Parathyroid adenoma (tissue), 2 donors: ENCODE results near the gene HTR3E.

Source experiments
- H2AFZ ChIP-seq: fragments of 300-600 bp; sonication (generic); one replicate; pipeline ENCODE4 v1.7.0; 2017; ENCODE audit warnings: antibody characterized with exemption, mild to moderate bottlenecking
- H3K27ac ChIP-seq: fragments of 300-600 bp; sonication (generic); one replicate; pipeline ENCODE4 v1.7.0; 2017
- H3K27me3 ChIP-seq: fragments of 300-600 bp; sonication (generic); one replicate; pipeline ENCODE4 v1.7.0; 2017; ENCODE audit warnings: low read length; ENCODE audit not compliant: control insufficient read depth, insufficient read depth
- H3K36me3 ChIP-seq: fragments of 300-600 bp; sonication (generic); one replicate; pipeline ENCODE4 v1.7.0; 2017; ENCODE audit warnings: low read length; ENCODE audit not compliant: control insufficient read depth, insufficient read depth
- H3K4me1 ChIP-seq: fragments of 300-600 bp; sonication (generic); one replicate; pipeline ENCODE4 v1.7.0; 2017; ENCODE audit warnings: control low read depth
- H3K4me2 ChIP-seq: fragments of 300-600 bp; sonication (generic); one replicate; pipeline ENCODE4 v1.7.0; 2017; ENCODE audit warnings: low read length
- H3K4me3 ChIP-seq: fragments of 300-600 bp; sonication (generic); one replicate; pipeline ENCODE4 v1.7.0; 2017; ENCODE audit warnings: low read depth, low read length
- H3K79me2 ChIP-seq: fragments of 300-600 bp; sonication (generic); one replicate; pipeline ENCODE4 v1.7.0; 2017; ENCODE audit warnings: control low read depth
- H3K9ac ChIP-seq: fragments of 300-600 bp; sonication (generic); one replicate; pipeline ENCODE4 v1.7.0; 2017; ENCODE audit warnings: mild to moderate bottlenecking
- H3K9me3 ChIP-seq: fragments of 300-600 bp; sonication (generic); one replicate; pipeline ENCODE4 v1.7.0; 2017; ENCODE audit warnings: low read length; ENCODE audit not compliant: control insufficient read depth
- CTCF ChIP-seq: fragments of 300-600 bp; sonication (generic); IDR thresholded peaks from one replicate; pipeline ENCODE4 v1.7.0; 2017; ENCODE audit warnings: antibody characterized with exemption, mild to moderate bottlenecking
- donor health status: primary hyperparathyroidism.

HTR3E gene

GRCh38 chr3:184082034-184082433, 14.8 kb upstream of the HTR3E start:
- Histone ChIP-seq H3K79me2 (no peaks in the 10 kb centered on the region), H3K9ac (no peak overlapping the region), H3K4me2 (no peak overlapping the region), H3K4me1 (no peaks in the 10 kb centered on the region), H2AFZ (no peak overlapping the region), H3K27me3 (no peaks in the 10 kb centered on the region), H3K36me3 (no peaks in the 10 kb centered on the region), H3K9me3 (no peaks in the 10 kb centered on the region), H3K4me3 (no peak overlapping the region), H3K27ac (no peak overlapping the region)
- TF ChIP-seq CTCF, result no peak

GRCh38 chr3:184082465-184082864, 14.4 kb upstream of the HTR3E start:
- Histone ChIP-seq H3K9ac (no peak overlapping the region), H3K4me1 (no peaks in the 10 kb centered on the region), H3K27ac (no peak overlapping the region), H3K4me3 (no peak overlapping the region), H3K9me3 (no peaks in the 10 kb centered on the region), H3K4me2 (no peak overlapping the region), H3K36me3 (no peaks in the 10 kb centered on the region), H3K27me3 (no peaks in the 10 kb centered on the region), H3K79me2 (no peaks in the 10 kb centered on the region), H2AFZ (no peak overlapping the region)
- no peak for TF ChIP-seq CTCF

DNA sequence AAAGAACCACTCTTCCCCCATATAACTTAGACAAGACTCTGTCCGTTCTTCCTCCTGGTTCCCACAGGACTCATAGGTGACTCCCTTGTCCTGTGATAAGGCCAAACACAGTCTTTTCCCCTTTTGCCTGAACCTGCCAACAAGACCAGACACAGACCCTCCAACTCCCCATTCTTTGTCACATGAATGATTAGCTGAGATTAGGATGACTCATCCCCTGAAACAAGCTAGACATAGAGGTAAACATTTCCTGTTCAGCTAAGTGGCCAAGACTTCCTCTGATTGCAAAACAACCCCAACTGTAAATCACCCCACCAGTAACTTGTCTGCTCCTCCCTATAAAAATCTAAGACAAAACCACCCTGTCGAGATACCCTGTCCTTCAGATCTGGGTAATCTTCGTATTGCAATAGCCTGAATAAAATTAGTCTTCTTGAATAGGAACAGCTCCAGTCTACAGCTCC, 11.4 kb upstream of the HTR3E start:
- Histone ChIP-seq H3K4me1 (no peaks in the 10 kb centered on the region), H3K36me3 (no peaks in the 10 kb centered on the region), H3K27ac (no peak overlapping the region), H3K4me2 (no peak overlapping the region), H3K9me3 (no peaks in the 10 kb centered on the region), H2AFZ (no peak overlapping the region), H3K4me3 (no peak overlapping the region), H3K79me2 (no peaks in the 10 kb centered on the region), H3K9ac (no peak overlapping the region), H3K27me3 (no peaks in the 10 kb centered on the region)
- no peak for TF ChIP-seq CTCF

GRCh38 chr3:184092199-184092598, 4.7 kb upstream of the HTR3E start:
- Histone ChIP-seq H3K9me3 (no peaks in the 10 kb centered on the region), H3K4me2 (no peak overlapping the region), H3K4me1 (no peaks in the 10 kb centered on the region), H3K79me2 (no peaks in the 10 kb centered on the region), H3K36me3 (no peaks in the 10 kb centered on the region), H2AFZ (no peak overlapping the region), H3K4me3 (no peak overlapping the region), H3K9ac (no peak overlapping the region), H3K27me3 (no peaks in the 10 kb centered on the region), H3K27ac (no peak overlapping the region)
- TF ChIP-seq CTCF, result no peak

DNA sequence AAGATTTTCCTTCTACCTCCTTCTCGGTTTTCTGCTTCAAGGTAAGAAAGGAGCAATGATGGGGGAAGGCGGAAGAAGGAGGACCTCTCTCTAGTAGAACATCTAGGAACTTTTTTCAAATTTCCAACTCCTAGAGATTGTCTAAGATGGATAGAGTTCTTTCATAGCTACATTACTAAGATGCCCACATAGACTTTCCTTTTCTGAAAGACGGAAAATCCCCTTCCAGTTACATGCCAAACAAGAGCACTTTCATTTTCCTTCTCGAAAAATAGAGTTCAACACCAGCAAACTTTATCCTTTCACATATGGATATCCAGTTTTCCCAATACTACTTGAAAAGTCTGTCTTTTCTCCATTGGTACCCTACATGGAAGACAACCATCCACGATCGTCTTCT, 692 bp downstream of the HTR3E start:
- H2AFZ ChIP-seq, result no peak overlapping the region
- H3K4me3 ChIP-seq, result no peak overlapping the region
- H3K79me2 ChIP-seq, result no peaks in the 10 kb centered on the region
- H3K27ac ChIP-seq, result no peak overlapping the region
- no peaks in the 10 kb centered on the region for H3K36me3 ChIP-seq
- TF ChIP-seq CTCF, result no peak
- H3K4me2 ChIP-seq, result no peak overlapping the region
- no peaks in the 10 kb centered on the region for H3K4me1 ChIP-seq
- H3K9ac ChIP-seq, result no peak overlapping the region
- no peaks in the 10 kb centered on the region for H3K9me3 ChIP-seq
- H3K27me3 ChIP-seq, result no peaks in the 10 kb centered on the region
